ENCODE results near the gene ERP27.

ERP27 gene

GRCh38 chr12:14938301-14938700 lies at the start of gene ERP27:
Gene ERP27 (minus strand): TSS chr12:14938537. CDS start chr12:14938508, 29 bp downstream.
- DNase-seq (ENCODE audit: low read depth): no peak

DNA sequence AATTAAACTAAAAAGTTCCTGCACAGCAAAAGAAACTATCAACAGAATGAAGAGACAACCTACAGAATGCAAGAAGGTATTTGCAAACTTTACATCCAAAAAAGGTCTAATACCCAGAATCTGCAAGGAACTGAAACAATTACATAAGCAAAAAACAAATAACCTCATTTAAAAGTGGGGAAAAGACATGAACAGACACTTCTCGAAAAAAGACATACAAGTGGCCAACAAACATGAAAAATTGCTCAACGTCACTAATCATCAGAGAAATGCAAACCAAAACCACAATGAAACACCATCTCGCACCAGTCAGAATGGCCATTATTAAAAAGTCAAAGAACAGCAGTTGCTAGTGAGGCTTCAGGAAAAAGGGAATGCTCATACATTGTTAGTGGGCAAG lies 49.7 kb upstream of the ERP27 start:
- no peak for DNase-seq (ENCODE audit: low read depth)

GRCh38 chr12:14986449-14986848 lies 48.1 kb upstream of the ERP27 start:
- no peak for DNase-seq (ENCODE audit: low read depth)

- no peak for DNase-seq (ENCODE audit: low read depth)
Measured at GRCh38 chr12:14984766-14985285, 46.5 kb upstream of the ERP27 start.

- no peak for DNase-seq (ENCODE audit: low read depth)
Measured at GRCh38 chr12:14984036-14984435, 45.7 kb upstream of the ERP27 start.

DNA sequence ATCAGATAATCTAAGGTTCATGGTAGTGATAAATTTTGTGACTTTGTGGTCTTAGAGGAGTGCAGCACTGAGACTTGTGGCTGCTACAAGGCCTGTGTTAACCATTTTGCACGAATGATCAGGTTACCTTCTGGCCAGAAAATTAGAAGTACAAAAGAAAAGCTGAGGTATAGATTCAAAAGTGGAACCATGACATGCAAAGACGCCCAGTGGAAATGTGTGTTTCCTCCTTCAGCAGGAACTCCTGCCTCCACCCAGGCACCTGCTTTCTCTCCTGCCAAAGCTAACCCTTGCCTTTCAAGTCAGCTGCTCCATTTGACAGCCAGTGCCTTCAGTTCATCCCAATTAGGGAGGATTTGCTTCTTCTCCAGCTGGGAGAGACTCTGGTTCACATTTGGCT lies 44.7 kb upstream of the ERP27 start:
- no peak for DNase-seq (ENCODE audit: low read depth)

GRCh38 chr12:14982562-14982961 lies 44.2 kb upstream of the ERP27 start:
- no peak for DNase-seq (ENCODE audit: low read depth)

- no peak for DNase-seq (ENCODE audit: low read depth)
Measured at GRCh38 chr12:14981049-14981448, 42.7 kb upstream of the ERP27 start.

DNA sequence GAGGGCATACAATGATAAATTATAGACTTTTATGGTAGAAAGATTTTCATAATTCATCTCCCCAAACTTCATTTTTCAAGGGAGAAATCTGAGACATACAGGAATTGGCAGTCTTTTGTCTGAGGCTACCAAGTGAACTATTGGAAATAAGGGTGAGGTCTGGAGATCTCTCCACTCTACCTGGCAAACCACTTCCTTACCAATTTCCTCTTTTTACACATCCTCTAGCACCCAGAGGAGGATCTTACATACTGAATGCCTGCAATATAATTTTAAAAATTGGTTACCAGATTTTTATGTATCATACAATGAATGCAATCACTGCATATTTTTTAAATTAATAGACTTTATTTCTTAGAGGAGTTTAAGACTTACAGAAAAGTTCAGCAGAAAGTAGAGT lies 41.1 kb upstream of the ERP27 start:
- no peak for DNase-seq (ENCODE audit: low read depth)

- DNase-seq (ENCODE audit: low read depth): no peak
Measured at GRCh38 chr12:14976658-14977057, 38.3 kb upstream of the ERP27 start.

DNA sequence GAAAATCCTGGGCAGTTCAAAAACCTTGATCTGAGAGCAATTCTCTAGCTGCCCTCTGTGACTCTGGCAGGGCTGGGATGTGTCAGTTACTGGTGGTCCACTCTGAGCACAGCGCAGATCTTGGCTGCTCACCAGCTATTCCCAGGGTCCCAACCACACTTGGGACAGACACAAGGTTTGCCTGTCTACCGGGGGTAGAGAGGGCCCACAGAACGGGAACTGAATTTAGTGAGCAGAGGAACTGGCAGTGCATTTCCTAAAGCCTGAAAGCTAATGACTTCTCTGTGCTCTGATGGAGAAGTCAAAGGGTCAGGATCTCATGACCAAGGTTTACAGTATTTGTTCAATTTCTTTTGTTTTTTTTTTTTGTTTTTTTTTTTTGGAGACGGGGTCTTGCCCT lies 37.1 kb upstream of the ERP27 start:
- DNase-seq (ENCODE audit: low read depth): no peak

DNA sequence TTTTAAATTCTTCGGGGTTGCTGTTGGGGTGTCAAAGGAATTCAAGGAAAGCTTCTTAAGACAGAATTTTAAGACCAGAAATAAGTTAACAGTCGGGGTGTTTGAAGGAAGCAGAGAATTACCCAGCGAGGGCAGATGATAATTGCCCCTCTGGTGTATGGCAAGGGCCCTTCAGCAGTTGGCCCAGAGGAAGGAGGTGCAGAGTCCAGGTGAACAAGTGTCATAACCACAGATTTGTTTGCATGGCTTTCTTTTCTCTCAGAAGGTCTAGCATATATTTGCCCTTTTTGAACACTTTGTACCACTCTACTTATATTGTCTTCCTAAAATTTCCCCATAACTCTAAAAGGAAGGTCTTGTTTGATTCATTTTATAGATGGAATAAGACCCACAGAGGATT lies 36.3 kb upstream of the ERP27 start:
- no peak for DNase-seq (ENCODE audit: low read depth)

DNA sequence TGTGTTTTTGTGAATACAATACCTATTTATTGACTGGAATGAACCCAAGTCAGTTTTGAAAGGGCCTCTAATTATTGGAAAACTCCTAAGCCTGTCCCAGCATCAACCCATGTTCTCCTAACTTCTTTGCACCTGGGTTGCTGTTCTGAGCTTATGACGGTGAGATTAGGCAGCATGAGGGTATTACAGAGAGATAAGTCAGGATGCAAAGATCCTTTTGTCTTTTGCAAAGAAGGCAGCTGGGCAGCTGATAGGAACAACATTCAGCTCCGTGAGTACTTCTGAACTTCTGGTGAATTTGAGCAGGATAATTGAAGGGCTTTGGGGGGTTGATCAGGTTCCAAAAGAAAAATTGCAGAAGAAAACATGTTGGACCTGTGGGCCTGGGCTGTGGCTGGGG lies 34.5 kb upstream of the ERP27 start, which contains the start of gene PDE6H:
Gene PDE6H (plus strand): TSS at position 227 of the 400 bp plus-strand sequence. CDS start 4,971 bp downstream, outside the sequence.
- no peak for DNase-seq (ENCODE audit: low read depth)

GRCh38 chr12:14970473-14970872 lies 32.1 kb upstream of the ERP27 start:
- no peak for DNase-seq (ENCODE audit: low read depth)

DNA sequence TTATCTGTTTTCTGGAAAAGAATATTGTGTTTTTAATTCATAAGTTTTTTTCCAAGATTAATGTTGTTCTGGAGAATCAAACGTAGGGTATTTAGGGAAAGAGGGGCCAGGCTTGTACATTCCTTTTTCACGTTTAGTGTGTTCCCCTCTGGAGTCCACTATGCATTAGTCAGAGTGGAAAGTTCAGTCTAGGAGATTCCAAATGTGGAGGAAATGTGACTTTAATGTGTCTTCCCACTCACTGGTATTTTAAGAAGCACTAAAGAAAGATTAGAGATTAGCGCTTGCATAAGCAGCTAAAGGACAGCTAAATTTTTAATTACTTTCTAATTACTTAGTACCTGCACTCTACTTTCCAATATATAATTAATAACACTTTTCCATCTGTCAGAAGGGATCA lies 30.1 kb upstream of the ERP27 start:
- DNase-seq (ENCODE audit: low read depth): no peak

- no peak for DNase-seq (ENCODE audit: low read depth)
Measured at GRCh38 chr12:14965221-14965620, 26.9 kb upstream of the ERP27 start.

DNA sequence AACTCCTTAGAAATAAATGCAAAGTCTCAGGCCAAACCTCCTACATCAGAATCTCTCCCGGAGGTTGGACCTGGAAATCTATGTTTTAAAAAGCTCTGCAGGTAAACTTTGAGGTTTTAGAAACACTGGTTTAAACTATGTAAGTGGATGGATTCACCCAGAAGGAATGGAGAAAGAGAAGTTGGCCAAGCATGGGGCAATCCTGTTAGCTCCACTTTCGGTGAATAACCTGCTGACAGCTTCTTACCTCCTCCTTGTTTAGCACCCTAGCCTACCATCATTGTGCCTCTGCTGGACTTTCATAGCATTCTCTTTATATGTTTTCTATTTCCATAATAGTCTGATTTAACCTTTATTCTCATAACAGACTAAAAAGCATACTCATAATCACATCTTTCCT lies 26.1 kb upstream of the ERP27 start:
- no peak for DNase-seq (ENCODE audit: low read depth)

GRCh38 chr12:14963520-14963919 lies 25.2 kb upstream of the ERP27 start:
- no peak for DNase-seq (ENCODE audit: low read depth)

- DNase-seq (ENCODE audit: low read depth): no peak
Measured at GRCh38 chr12:14962797-14963196, 24.5 kb upstream of the ERP27 start.

DNA sequence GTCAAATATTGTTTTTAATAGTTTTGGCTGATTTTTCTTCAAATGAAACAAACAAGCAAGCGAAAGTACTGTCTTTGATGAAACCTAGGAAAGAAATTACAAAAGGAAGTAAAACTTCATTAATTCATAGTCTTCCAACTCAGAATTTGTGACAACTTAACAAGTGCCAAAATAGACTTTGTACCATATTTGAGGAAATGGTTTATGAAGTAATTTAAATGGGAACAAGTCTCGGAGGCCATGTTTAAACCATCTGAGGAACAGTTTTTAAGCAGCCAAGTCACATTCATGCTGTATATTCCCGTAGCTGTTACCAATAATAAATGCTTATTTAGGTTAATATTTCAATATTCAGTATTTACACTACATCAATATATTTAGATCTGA lies 23.8 kb upstream of the ERP27 start:
- no peak for DNase-seq (ENCODE audit: low read depth)

DNA sequence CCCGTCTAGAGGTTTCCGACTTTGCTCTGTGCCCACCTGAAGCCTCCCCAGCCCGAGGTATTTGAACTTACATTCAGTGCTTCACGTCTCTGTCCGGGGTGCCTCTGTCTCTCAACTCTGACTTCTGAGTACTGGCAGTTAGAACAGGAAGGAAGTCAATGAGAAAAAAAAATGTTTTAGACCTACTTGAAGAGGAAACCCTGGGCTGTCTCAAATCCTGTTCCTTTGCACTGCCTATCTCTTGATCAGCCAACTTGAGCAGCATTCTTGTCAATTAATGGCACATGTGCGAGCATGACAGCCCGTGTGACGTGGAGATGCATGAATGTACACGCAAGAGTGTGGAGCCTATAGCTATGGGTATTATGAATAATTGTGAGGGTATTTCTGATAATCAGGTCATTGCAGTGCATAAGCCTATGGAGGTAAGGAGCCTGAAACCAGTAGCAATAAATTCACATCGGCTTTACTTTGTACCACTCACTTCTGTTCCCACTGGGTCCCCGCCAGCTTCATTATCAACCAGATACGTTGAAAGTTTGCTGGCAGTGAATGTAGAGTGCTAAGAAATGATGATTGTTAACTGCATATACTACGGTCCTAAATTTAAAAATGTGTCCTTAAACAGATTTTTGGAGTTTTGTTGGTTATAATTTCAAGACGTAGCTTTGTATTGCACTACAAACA lies 23.3 kb upstream of the ERP27 start, which contains the start of gene ARHGDIB:
Gene ARHGDIB (minus strand): TSS at position 136 of the 687 bp plus-strand sequence. CDS start 10,889 bp downstream, outside the sequence.
- DNase-seq (ENCODE audit: low read depth): no peak

GRCh38 chr12:14960548-14961465 lies 22.5 kb upstream of the ERP27 start:
- no peak for DNase-seq (ENCODE audit: low read depth)

Measured in GM04503 (cell line).